ENCODE results near the gene ATRNL1.
A peak's percentile ranks its signal among the peaks of the same experiment; 100 is the strongest.

DNA sequence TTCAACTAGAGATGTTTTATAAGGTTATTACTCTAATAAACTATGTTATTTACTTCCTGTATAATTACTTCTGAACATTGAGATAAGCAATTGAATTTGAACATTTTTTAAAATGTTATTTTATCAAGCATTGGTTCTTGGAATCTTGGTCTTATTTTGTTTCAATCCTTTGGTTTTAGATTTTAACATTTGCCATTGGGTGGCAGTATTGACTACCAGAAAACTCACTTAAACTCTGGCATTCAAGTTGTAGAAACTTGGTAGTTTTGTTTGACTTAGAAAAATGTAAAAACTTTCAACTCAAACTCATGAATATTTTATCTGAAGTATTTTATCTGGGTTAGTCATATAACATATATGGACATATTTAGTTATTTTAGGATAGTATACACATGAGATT, 48.1 kb downstream of the ATRNL1 start:
- TF ChIP-seq, protein P1, sequence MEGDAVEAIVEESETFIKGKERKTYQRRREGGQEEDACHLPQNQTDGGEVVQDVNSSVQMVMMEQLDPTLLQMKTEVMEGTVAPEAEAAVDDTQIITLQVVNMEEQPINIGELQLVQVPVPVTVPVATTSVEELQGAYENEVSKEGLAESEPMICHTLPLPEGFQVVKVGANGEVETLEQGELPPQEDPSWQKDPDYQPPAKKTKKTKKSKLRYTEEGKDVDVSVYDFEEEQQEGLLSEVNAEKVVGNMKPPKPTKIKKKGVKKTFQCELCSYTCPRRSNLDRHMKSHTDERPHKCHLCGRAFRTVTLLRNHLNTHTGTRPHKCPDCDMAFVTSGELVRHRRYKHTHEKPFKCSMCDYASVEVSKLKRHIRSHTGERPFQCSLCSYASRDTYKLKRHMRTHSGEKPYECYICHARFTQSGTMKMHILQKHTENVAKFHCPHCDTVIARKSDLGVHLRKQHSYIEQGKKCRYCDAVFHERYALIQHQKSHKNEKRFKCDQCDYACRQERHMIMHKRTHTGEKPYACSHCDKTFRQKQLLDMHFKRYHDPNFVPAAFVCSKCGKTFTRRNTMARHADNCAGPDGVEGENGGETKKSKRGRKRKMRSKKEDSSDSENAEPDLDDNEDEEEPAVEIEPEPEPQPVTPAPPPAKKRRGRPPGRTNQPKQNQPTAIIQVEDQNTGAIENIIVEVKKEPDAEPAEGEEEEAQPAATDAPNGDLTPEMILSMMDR (IDR thresholded peaks at IDR 0.05): peak in 3 of 6 experiments; percentile 9 to 36 (median 21)
- TF ChIP-seq POLR2A (IDR thresholded peaks at IDR 0.05): no peak

Measured in Peyer's patch (tissue), 4 donors.